HG03457 (cell line): Measurements from ENCODE around the gene MTMR3.

ENCODE experiments used
- ATAC-seq: cut with Tn5 transposase; IDR thresholded peaks from one replicate; pipeline ENCODE4 v1.9.1; 2021; ENCODE audit warnings: moderate number of reproducible peaks; ENCODE audit not compliant: unreplicated experiment

Gene MTMR3

DNA sequence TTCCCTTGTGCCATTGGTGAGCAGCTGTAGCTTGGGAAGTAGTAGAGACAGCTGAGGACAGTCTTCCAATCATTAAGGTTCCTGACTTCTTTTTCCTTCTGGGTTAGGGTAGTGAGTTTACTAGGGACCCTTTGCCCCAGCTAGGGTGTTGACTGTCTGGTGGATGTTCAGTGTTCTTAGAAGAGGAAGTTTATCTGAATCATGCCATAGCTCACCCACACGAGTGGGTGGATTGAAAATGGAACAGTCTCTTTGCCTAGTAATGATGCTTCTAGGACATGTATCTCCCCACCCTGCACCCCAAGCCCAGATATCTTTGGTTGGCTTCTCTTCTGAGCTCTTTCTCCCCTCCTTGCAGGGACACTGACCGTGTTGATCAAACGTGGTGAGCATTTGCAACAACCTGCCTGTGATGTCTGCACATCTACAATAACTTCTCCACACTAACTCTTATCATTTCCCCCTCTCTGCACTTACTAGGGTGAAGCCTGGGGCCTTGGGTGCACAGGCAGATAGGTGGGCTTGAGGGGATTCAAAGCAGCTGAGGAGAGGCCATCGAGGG is 140.2 kb downstream of the MTMR3 start:
- ATAC-seq, result no peak

DNA sequence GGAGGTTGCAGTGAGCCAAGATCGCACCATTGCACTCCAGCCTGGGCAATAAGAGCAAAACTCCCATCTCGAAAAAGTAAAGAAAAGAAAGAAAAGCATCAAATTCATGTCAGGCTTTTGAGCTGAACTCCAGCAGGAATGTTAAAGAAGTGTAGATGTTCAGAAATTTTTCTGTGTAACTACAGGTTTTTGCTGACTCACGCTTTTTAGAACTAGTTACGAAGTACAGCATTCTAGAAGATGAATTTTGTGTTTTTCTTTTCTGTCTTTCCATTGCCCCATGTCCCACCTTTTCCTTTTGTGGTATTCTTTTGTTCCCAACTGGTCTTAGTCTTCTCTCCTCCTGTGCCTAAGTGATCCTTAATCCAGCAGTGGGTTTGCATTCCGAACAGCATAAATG is 141.3 kb downstream of the MTMR3 start:
- no peak for ATAC-seq

DNA sequence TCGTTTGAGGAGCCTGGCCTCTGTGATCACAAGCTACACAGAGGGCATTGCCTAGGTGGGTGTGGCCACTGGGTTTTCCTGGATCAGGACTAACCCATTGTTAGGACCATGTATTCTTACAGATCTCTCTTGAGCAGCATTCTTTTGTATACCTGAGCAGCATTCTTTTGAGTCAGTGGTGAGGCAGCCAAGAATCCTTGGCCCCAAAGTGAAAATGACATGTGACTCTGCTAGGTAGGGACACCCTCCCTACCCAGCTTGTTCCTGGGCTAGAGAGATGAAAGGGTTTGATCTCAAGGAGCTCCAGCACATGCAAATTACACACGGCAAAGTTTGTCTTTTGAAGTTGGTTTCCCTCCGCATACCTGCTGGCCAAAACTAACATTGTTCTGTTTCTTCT is 142.2 kb downstream of the MTMR3 start:
- no peak for ATAC-seq

DNA sequence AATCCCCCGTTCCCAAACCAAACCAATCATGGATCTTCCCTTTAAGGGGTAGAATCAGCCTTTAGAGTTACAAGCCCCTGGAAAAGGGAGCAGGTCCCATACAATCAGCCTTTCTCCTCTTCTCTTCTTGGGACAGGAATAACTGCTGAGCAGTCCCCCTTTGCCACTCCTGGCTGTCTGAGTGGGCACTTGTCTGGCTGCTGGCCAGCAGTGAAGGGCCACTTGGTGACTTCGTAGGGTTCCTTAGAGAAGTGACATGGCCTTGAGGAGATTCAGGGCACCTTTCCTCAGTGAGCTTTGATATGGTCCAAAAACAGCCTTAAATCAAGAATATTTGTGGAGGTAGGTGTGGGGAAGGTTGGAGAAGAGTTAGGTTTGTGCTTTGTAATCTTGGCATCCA is 143.8 kb downstream of the MTMR3 start:
- no peak for ATAC-seq

DNA sequence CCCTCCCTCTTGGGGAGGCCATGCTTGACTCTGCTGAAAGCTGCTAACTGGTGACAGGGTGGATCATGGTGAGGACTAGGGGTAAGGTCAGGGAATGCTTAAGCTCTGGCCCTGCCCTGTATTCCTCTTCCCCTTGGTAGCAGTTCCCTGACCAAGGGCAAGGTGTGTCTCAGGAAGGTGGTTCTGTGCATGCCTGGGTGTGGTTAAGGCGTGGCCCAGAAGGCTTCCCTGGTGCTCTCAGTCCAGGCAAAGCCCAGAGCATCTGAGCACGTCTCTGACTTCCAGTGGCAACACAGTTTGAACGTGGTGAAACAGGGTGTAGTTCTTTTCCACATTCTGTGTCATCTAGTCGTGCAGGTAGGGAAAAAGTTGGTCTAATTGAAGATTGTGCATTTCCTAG is 144.2 kb downstream of the MTMR3 start:
- ATAC-seq, result no peak

DNA sequence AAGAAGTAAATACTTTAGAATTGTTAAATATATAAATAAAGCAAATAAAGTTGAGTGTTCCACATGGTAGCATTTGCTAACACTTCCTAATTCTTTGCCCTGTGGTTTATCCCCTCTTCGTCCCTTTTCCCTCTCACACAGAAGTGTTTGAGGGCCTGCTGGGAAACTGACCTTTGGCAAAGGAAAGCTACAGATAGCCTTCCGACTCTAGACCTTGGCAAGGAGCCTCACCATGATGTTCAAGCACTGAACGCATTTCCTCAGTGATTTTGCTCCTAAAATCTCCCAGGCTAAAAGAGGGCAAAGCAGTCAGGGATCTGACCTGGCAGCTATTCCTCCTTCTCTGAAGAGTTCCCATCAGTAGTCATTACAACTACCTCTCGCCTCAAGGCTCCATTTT is 144.8 kb downstream of the MTMR3 start:
- ATAC-seq, result no peak

DNA sequence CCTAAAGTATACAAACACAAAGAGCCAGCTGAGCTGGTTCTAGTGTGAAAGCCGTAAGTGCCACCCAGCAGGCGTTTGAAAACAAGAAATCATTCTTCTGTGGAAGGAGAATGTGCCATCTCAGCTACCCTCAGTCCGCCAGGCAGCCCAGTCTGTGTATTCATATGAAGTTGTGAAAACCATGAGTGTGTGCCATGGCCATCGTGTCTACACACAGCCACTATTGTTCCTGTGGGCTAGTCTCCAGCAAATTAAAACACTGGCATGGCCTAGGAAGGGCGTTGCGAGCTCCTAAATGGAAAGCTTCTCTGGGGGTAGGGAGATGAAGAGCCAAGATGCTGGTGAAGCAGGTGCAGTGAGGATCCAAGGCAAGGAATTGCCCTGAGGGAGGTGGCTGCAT is 145.8 kb downstream of the MTMR3 start:
- no peak for ATAC-seq

DNA sequence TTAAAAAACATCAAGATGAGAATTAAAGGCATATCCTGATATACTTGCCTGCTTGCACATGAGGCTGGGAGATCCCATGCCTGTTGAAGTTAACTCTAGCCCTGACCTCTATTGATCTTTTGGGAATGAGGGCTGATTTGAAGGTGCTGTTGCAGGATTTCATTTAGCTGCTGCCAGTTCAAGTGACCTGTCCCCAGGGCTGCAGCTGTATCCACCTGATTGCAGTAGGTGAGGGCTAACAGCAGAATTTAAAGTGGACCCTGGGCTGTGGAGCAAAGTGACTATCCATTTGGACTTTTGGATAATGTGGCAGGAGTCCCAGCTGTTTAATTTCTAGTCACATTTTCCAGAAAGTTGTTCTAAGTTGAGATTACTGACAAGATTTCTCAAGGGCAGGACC is 146.5 kb downstream of the MTMR3 start:
- ATAC-seq, result no peak

DNA sequence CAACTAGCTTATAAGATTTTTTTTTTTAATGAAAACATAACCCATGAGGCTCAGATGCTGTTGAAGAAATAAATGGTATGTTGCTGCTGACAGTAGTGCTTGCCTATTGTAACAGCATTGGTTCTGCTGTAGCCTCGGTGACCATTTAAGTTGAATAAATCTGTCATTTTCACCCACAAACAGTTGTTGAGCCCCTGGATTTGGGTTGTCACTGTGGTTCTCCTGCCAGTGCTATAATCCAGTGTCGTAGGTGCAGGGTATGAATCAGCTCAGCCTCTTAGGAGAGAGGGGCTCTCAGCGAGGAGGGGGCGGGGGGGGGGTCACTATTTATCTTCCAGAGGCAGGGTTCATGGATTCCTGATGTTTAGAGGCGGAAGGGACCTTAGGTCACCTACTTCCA is 147.4 kb downstream of the MTMR3 start:
- no peak for ATAC-seq

DNA sequence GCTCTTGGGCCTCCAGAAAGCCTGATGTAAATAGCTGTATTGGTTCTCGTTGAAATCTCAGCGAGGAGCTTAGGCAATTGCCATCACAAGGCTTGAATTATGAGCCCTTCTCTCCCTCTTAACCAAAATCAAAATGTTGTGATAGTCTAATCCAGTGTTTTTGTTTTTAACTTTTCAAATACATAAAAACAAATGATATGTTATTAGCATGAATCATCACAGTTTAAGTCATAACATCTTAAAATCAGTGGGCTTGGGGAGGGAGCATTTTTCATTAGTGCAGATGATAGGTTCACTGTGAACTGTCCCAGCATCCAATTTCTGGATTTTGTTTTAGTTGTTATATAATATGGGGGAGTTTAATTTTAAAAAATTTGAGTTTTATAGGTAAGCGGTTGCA is 148.4 kb downstream of the MTMR3 start:
- no peak for ATAC-seq

DNA sequence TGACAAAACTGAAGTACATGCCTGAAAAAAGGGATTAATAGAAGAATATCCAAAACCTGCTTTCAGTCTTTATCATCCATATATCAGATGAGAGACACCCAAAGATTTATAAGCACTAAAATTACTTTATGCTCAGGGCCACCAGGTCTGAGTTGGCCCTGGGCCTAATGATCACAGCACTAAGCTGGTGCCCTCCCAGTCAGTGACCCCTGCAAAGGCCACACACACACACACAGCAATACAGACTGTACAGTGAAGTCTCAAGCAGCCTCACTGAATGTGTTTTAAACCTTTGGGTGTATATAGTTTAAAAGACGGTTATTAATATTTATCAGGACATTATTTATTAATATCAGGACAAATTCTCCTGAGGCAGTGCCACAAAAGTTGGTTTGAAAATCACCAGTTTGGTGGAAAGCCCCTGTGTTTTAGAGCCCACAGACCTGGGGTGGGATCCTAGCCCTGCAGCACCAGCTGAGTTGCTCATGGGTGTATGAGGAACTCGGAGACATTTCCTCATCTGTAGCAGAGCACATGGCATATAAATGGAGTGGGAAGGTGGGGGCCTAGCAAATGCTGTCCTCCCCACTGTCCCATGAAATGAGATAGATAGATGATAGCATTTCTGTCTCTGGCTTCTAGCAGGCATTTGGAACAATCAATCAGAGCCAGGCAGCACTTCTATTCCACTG is 148.9 kb downstream of the MTMR3 start:
- no peak for ATAC-seq

DNA sequence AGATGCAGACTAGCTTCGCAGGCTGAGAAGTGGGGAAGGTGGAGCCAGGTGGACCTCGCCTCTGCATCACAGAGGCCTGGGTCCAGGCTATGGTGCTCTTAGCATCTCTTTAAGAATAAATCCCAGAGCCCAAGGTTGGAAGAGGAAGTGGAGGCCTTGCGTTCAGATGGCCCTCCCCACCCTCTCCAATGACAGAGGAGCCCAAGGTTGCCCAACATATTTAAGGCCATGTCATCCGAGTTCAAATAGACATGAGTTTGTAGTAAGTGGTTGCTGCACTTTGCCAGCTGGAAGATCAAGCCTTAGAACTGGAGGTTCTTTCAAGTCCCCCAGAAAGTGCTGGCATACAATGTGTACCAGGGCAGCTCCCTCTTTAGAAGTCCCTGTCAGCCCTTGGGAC is 150.2 kb downstream of the MTMR3 start:
- ATAC-seq, result no peak

DNA sequence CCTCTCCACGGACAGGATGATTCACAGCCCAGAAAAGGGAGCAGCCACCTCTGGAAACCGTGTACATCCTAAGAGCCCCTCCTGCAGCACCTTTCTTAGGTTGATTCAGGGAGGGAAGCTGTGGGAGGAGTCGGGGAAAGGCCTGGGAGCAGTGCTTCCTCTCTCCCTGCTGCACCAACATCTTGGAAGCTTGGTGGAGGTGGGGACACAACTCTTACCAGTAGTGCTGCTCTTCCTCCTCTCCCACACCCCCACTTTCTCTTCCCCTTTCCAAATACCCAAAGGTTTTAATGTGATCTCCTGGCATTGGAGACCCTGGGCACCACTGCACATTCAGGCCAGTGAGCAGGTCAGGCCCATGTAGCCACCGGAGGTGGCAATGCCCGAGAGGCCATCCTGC is 150.9 kb downstream of the MTMR3 start:
- no peak for ATAC-seq

DNA sequence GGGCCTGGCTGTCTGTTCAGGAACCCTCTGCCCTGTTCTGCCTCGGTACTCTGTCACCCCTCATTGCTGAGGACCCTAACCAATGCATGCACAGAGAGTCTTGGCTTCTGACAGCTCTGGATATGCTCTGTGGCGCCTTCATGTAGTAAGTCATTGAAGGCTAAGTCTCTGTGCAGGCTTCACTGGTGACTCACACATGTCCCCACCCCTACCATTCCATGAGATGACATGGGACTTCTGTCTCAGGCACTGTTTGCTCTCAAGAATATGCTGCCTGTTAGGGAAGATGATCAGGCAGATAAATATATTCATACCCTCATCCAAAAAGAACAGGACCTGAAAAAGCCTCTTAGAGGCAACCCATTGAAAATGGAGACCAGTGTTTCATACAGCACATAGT is 153.7 kb downstream of the MTMR3 start:
- ATAC-seq, result no peak

DNA sequence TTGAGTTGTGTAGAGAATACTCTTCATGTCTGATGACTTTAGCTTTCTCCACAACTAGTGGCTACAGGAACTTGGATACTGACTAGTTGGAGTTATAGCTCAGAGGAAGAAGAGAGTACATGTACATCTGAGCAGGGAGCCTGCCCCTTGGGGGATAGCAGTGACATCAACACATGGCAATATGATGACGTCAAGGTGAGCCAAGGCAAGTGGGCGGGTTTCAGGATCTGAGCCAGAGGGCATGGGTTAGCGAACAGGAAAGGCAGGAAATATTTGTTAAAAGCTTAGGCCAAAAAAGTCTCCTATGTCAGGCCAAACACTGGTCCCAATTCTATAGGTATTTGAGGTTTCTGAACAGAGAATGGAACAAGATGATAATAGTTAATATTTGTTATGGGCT is 155.2 kb downstream of the MTMR3 start:
- ATAC-seq, result no peak

DNA sequence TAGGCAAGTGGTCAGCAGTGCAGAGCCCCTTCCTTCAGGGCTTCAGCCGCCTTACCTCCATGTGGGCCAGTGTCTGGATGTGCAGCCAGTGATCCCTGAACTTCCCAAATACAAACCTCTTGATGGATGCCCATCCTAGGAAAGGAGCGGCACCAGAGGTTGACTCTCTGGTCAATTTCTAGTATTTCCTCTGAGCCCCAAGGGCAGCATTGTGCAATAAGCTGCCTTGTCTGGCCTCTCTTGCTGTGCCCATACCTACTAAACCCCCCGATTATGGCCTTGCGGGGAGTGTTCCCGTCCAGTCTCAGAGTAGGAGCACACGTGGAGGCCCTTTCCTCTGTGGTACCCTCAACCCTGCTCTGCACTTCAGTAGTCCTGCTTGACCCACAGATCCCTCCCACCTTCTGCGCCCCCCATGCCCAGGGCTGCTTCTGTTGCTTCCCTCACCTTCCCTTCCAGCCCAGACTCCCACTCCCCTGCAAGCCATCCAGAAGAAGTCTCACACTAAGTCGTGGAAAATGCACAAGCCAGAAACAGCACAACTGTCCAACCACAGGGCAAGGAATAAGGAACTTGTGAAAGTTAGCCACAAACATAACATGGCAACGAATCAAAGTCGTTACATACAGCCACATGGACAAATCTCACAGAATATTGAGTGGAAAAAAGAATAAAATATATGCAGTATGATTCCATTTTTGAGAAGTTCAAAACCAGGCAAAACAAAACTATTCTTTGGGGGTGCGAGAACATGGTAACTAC is 157.7 kb downstream of the MTMR3 start:
- ATAC-seq, result no peak

DNA sequence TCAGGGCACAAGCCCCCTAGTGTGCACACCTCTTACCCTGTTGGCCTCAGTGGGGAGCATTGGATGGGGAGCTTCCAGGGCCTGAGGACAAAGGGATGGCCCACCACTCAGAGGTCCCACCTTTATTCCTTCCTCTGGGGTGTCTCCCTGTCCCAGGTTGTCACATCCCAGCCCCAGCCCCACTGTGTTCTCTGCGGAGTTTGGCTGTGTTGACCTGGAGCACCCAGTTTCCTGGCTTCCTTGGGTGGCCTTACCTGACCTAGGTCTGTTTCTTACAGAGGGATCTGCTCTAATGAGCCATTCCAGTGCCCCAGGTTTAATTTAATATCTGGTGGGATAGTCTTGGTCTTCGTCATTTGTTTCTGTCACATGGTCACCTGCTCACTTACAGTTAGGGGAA is 158.5 kb downstream of the MTMR3 start:
- ATAC-seq, result no peak

DNA sequence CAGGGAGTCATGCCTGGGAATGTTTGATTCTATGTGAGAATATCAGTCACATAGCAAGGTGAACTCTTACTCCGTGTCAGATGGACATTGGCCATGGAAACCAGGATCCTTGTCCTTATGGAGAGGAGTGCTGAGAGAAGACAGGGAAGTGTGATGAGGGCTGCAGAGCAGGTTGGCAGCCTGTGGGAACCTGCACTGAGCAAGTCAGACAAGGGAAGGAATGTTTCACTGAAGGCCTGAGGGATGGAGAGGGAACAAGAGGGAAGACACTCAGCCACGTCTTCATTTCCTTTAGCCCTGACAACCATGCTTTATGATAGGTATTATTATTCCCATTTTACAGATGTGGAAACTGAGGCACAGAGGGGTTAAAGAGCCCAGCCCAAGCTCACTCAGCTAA is 158.9 kb downstream of the MTMR3 start:
- no peak for ATAC-seq

DNA sequence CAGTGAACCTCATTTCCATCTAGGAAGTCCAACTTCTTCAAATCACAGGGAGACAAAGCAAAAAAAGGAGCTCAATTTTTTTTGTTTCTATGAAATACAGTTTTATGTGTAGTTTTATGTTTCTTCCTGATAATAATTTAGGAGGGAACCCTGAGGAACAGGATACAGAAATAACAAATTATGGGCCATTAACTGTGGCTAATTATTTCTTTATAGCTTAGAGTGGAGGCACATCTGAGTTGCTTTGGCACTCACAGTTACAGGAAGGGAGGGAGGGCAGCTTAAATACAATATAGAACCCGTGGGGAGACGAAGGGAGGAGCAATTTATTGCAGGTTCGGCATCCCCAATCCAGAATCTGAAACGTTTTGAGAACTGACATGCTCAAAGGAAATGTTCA is 160.2 kb downstream of the MTMR3 start:
- ATAC-seq, result no peak

DNA sequence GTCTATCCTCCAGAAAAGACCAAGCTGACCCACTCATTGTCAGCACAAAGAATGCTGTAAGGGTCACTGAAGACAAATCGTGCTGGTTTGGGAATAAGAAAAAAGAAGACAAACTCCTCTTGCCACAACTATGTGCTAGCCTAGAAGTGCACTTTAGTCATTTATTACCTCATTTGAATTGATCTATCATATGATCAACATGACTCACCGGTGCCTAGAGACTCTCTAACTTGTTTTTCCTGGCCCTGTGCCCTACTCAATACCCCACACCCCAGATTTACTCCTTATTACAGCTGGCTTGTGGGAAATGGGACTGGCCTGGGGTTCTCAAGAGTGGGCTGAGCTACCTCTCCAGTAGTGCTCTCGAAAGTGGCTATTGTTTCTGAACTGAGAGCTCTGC is 161.4 kb downstream of the MTMR3 start:
- ATAC-seq, result no peak

DNA sequence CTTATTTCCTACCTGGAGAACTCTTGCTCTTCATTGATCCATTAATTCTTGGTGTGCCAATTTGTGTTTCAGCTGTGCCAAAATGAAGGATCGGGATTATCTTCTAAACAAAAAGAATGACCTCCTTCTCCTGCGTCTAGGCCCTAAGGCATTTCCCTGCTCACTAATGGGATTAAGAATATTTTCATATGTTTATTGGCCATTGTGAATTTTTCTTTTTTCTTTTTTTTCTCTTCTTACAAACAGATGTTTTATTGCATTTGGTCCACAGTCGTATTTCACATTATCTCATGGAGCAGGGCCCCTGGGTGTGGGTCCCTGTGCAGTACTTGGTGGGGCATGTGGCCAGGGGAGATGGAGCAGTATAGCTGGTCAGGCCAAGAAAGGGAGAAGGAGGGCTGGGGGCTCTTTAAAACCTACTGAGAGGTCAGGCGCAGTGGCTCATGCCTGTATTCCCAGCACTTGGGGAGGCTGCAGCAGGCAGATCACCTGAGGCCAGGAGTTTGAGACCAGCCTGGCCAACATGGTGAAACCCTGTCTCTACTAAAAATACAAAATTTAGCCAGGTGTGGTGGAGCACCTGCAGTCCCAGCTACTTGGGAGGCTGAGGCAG is 162.0 kb downstream of the MTMR3 start:
- ATAC-seq, result no peak

DNA sequence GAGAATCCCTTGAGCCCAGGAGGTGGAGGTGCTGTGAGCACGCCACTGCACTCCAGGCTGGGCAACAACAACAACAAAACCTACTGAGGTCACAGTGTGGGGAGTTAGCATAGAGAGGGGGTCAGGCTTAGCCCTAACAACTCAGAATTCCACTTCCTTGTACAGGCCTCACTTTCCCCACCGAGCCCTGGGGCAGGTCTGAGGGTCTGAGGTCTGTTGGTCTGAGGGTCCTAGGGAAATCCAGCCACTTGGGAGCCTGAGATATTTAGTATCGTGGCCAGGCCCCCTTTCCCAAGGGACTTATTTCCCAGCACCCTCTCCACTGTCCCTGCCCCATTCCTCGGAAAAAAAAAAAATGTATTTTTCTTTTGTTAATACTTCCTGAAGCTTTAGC is 162.5 kb downstream of the MTMR3 start:
- no peak for ATAC-seq
